ENCODE results near the gene DCP1A. TPM values are rescaled to one million over a fixed set of nuclear protein-coding genes. Genes with fewer than 3 reads are reported as not detected.
"Not testable (repeated sequence)": the region's sequence is repeated elsewhere in the genome, so short reads cannot be mapped to it uniquely, and the experiment has no call there.

The DCP1A gene
- total RNA-seq, 1 donor from 2014 or later: 44.3 TPM

GRCh38 chr3:53353202-53353601 lies 5.9 kb upstream of the DCP1A start:
- no peak for DNase-seq (ENCODE audit: low spot score)
- Mint-ChIP-seq H3K27me3 (ENCODE audit: low read depth) (no peaks in the 10 kb centered on the region), H3K27ac (no peak overlapping the region), H3K36me3 (ENCODE audit: low read depth) (no peaks in the 10 kb centered on the region), H3K4me3 (ENCODE audit: low read depth) (no peak overlapping the region), H3K9me3 (no peaks in the 10 kb centered on the region), H3K4me1 (ENCODE audit: low read depth) (peaks cover 11% of the 10 kb centered on the region)
- intact Hi-C loops (cut with micrococcal nuclease): loop anchor here (5.0 kb wide), 1 partner anchor 56 kb away; no protein-coding TSS in a partner anchor

- intact Hi-C loops (cut with micrococcal nuclease): loop anchor here (5.0 kb wide), 1 partner anchor 53 kb away; no protein-coding TSS in a partner anchor
- Mint-ChIP-seq H3K4me3 (ENCODE audit: low read depth) (no peak overlapping the region), H3K4me1 (ENCODE audit: low read depth) (peaks cover 23% of the 10 kb centered on the region), H3K27me3 (ENCODE audit: low read depth) (no peaks in the 10 kb centered on the region), H3K36me3 (ENCODE audit: low read depth) (peaks cover 2% of the 10 kb centered on the region), H3K27ac (no peak overlapping the region), H3K9me3 (no peaks in the 10 kb centered on the region)
- DNase-seq (ENCODE audit: low spot score): no peak
These were observed 3.3 kb upstream of the DCP1A start for GRCh38 chr3:53350652-53351051.

DNA sequence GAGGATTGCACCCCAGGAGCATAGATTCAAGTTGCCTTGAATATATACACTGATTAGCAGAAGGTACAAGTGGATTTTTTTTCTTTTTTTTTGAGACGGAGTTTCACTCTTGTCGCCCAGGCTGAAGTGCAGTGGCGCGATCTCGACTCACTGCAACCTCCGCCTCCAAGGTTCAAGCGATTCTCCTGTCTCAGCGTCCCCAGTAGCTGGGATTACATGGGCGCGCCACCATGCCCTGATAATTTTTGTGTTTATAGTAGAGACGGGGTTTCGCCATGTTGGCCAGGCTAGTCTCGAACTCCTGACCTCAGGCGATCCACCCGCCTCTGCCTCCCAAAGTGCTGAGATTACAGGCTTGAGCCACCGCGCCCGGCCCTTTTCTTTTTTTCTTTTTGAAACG lies 775 bp upstream of the DCP1A start:
- peak overlapping the region; percentile 98 for H3K4me3 Mint-ChIP-seq (ENCODE audit: low read depth)
- intact Hi-C loops (cut with micrococcal nuclease): loop anchor here (5.0 kb wide), 2 partner anchors 91 to 236 kb away; partner anchors contain the start of gene TKT
- not testable (repeated sequence) for H3K27me3 Mint-ChIP-seq (ENCODE audit: low read depth); DNase-seq (ENCODE audit: low spot score); H3K9me3 Mint-ChIP-seq
- peaks cover 29% of the 10 kb centered on the region for H3K4me1 Mint-ChIP-seq (ENCODE audit: low read depth)
- peak overlapping the region; percentile 96 for H3K27ac Mint-ChIP-seq
- peaks cover 16% of the 10 kb centered on the region for H3K36me3 Mint-ChIP-seq (ENCODE audit: low read depth)

DNA sequence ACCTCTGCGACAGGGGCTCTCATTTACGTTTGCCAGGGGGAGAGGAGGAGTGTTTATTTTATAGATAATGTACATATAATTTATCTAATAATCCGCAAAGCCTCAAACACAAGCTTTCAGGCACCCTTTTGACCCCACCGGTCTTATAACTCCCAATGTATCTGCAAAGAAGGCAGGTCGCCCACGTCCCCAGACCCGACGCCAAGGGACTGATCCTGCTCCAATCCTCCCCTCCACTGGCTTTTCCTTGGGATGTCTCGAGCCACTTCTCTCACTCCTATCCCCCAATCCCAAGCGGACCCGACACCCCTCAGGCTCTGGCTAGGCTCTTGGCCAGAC lies 452 bp downstream of the DCP1A start:
- peaks cover 36% of the 10 kb centered on the region for H3K4me1 Mint-ChIP-seq (ENCODE audit: low read depth)
- no peaks in the 10 kb centered on the region for H3K27me3 Mint-ChIP-seq (ENCODE audit: low read depth)
- no peak for DNase-seq (ENCODE audit: low spot score)
- peaks cover 25% of the 10 kb centered on the region for H3K36me3 Mint-ChIP-seq (ENCODE audit: low read depth)
- intact Hi-C loops (cut with micrococcal nuclease): loop anchor here (2.0 to 5.0 kb wide), 3 partner anchors 90 to 544 kb away; partner anchors contain the start of genes SELENOK and TKT
- peak overlapping the region; percentile 96 for H3K27ac Mint-ChIP-seq
- H3K9me3 Mint-ChIP-seq: no peaks in the 10 kb centered on the region
- peak overlapping the region; percentile 98 for H3K4me3 Mint-ChIP-seq (ENCODE audit: low read depth)

DNA sequence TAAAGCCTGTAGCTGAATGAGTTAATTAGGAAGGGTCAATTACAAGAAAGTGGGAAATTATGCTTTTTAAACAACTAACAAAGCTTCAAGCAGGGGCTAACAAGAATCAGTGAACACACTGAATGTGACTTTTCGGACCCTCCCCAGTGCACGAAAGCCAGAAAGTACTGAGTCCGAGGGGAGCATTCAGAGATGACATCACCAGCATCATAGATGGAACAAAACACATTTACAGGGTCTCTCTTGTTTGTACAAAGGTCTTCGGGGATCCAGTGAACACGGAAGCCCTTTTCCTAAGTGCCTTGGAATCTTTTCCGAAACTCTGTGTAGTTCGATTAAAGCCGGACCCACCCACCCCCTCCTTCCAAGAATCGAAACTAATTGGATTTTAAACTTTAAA lies 829 bp downstream of the DCP1A start:
- no peaks in the 10 kb centered on the region for H3K9me3 Mint-ChIP-seq
- intact Hi-C loops (cut with micrococcal nuclease): loop anchor here (2.0 to 5.0 kb wide), 3 partner anchors 89 to 544 kb away; partner anchors contain the start of genes SELENOK and TKT
- peaks cover 36% of the 10 kb centered on the region for H3K4me1 Mint-ChIP-seq (ENCODE audit: low read depth)

DNA sequence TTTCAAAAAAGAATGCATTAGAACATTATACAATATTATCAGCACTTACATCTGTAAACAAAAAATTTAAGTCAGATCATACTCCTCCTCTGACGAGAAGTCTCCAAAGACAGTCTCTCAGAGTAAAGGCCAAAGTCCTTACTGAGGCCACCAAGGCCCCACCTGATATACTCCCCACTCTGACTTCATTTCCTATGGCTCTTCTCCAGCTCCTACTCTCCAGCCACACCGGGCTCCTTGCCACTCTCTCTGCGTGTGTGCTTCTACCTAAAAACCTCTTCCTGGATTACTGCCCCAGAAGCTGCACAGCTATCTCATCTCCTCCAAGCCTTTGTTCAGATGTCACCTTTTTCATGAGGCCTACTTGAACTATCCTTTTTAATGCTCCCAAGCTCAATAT lies 5.0 kb downstream of the DCP1A start:
- Mint-ChIP-seq H3K4me3 (ENCODE audit: low read depth) (no peak overlapping the region), H3K36me3 (ENCODE audit: low read depth) (peaks cover 52% of the 10 kb centered on the region), H3K4me1 (ENCODE audit: low read depth) (peaks cover 26% of the 10 kb centered on the region), H3K27ac (peak overlapping the region; percentile 8), H3K9me3 (no peaks in the 10 kb centered on the region), H3K27me3 (ENCODE audit: low read depth) (no peaks in the 10 kb centered on the region)
- intact Hi-C loops (cut with micrococcal nuclease): no loop called here
- no peak for DNase-seq (ENCODE audit: low spot score)

More for the DNA sequence above, 829 bp downstream of the DCP1A start:
- Mint-ChIP-seq H3K27me3 (ENCODE audit: low read depth) (no peaks in the 10 kb centered on the region), H3K36me3 (ENCODE audit: low read depth) (peaks cover 25% of the 10 kb centered on the region), H3K4me3 (ENCODE audit: low read depth) (peak overlapping the region; percentile 98), H3K27ac (peak overlapping the region; percentile 96)
- no peak for DNase-seq (ENCODE audit: low spot score)

DNA sequence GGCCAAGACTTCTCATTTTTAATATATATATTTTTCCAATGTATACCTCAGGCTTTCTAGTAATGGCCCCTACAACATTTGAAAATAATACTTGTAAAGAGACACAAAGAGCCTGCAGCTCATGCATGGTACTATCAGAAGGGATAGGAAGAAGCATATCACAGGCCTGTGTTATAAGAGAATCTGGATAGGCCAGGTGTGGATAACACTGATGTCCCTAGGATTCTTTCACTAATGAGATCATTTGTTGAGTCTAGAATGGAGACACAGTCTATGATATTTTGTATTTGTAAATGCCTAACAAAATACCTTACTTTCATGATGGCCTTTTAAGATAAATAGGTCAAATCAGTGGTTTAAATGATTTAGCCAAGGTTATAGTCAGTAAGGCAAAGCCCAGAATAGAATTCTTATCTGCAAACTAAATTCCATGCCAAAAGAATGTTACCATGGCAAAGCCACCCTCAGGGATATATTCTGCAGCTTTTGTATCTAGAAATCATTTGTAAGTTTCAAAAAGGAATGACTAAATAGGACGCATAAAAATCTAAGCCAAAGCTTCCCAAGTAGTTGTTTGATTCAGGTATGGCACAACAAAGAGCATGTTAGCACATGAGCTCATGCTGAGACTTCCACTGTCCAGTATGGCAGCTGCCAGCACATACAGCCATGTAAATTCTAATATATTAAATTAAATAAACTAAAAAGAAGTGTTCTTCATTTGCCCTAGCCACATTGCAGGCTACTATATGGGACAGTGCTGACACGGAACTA lies 10.0 kb downstream of the DCP1A start:
- Mint-ChIP-seq H3K36me3 (ENCODE audit: low read depth) (peaks cover 53% of the 10 kb centered on the region), H3K27me3 (ENCODE audit: low read depth) (no peaks in the 10 kb centered on the region), H3K9me3 (no peaks in the 10 kb centered on the region), H3K4me3 (ENCODE audit: low read depth) (no peak overlapping the region), H3K4me1 (ENCODE audit: low read depth) (peaks cover 2% of the 10 kb centered on the region), H3K27ac (no peak overlapping the region)
- intact Hi-C loops (cut with micrococcal nuclease): no loop called here
- no peak for DNase-seq (ENCODE audit: low spot score)

DNA sequence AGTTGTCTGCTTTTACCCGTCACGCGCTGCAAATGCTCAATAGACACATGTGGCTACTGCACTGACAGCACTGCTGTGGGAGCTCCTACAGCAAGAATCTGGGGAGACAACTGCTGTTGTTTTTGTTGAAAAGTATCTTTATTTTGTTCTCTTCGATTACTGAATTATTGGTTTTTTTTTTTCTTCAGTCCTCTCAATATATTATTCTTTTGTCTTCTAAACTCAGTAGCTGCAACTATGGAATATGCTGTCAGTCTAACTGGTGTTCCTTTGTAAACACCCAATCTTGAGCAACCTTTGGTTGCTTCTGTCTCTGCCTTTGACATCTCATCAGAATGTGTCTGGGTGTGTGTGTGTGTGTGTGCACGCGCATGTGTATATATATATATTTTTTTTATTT lies 12.6 kb downstream of the DCP1A start:
- H3K4me1 Mint-ChIP-seq (ENCODE audit: low read depth): no peaks in the 10 kb centered on the region
- H3K36me3 Mint-ChIP-seq (ENCODE audit: low read depth): peaks cover 49% of the 10 kb centered on the region
- no peak overlapping the region for H3K4me3 Mint-ChIP-seq (ENCODE audit: low read depth)
- H3K27ac Mint-ChIP-seq: no peak overlapping the region
- intact Hi-C loops (cut with micrococcal nuclease): no loop called here
- DNase-seq (ENCODE audit: low spot score): no peak
- no peaks in the 10 kb centered on the region for H3K9me3 Mint-ChIP-seq
- H3K27me3 Mint-ChIP-seq (ENCODE audit: low read depth): no peaks in the 10 kb centered on the region

DNA sequence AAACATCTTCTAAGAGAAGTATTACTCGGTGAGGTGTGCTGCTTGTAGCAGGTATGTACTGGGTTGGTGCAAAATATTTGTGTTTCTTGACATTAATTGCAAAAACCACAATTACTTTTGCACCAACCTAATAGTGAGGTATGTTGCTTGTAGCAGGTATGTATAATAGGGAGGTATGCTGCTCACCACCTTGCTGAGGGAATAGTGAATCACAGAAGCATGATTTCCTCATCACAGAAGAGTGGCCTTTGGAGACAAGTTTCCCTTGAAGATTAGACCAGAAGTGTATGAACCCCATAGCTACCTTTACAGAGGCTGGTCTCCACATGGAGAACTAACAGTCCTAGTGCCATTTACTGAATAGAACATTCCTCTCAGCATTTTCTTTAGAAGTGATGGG lies 15.5 kb downstream of the DCP1A start:
- no peaks in the 10 kb centered on the region for H3K9me3 Mint-ChIP-seq
- H3K27ac Mint-ChIP-seq: no peak overlapping the region
- intact Hi-C loops (cut with micrococcal nuclease): no loop called here

GRCh38 chr3:53329897-53330296 lies 17.4 kb downstream of the DCP1A start:
- Mint-ChIP-seq H3K36me3 (ENCODE audit: low read depth) (peaks cover 46% of the 10 kb centered on the region), H3K4me1 (ENCODE audit: low read depth) (peaks cover 8% of the 10 kb centered on the region), H3K27me3 (ENCODE audit: low read depth) (no peaks in the 10 kb centered on the region), H3K9me3 (no peaks in the 10 kb centered on the region), H3K4me3 (ENCODE audit: low read depth) (no peak overlapping the region), H3K27ac (no peak overlapping the region)
- intact Hi-C loops (cut with micrococcal nuclease): no loop called here
- no peak for DNase-seq (ENCODE audit: low spot score)

More for the DNA sequence above, 15.5 kb downstream of the DCP1A start:
- peaks cover 6% of the 10 kb centered on the region for H3K4me1 Mint-ChIP-seq (ENCODE audit: low read depth)
- H3K36me3 Mint-ChIP-seq (ENCODE audit: low read depth): peaks cover 41% of the 10 kb centered on the region
- H3K4me3 Mint-ChIP-seq (ENCODE audit: low read depth): no peak overlapping the region
- H3K27me3 Mint-ChIP-seq (ENCODE audit: low read depth): no peaks in the 10 kb centered on the region
- DNase-seq (ENCODE audit: low spot score): no peak

DNA sequence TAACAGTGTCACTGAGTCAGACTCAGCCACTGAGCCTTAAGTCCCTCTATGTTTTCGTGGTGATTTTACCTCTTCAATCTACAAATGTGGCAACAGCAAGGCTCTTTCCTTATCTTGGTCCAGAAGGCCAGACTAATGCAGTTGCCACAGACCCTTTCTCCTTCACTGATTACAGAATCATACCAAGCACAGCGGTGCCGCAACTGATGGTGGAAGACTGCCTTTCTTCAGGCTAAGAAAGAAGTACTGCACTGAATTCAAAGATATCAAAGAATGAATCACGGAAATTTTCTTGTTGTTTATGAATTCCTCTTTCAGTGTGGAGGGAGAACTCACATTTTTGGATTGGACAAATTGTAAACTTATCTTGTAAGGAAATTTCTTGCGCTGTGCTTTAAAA lies 18.6 kb downstream of the DCP1A start:
- H3K27me3 Mint-ChIP-seq (ENCODE audit: low read depth): no peaks in the 10 kb centered on the region
- H3K4me1 Mint-ChIP-seq (ENCODE audit: low read depth): peaks cover 8% of the 10 kb centered on the region
- DNase-seq (ENCODE audit: low spot score): no peak
- H3K27ac Mint-ChIP-seq: no peak overlapping the region
- no peak overlapping the region for H3K4me3 Mint-ChIP-seq (ENCODE audit: low read depth)
- H3K9me3 Mint-ChIP-seq: no peaks in the 10 kb centered on the region
- intact Hi-C loops (cut with micrococcal nuclease): no loop called here
- H3K36me3 Mint-ChIP-seq (ENCODE audit: low read depth): peaks cover 34% of the 10 kb centered on the region

DNA sequence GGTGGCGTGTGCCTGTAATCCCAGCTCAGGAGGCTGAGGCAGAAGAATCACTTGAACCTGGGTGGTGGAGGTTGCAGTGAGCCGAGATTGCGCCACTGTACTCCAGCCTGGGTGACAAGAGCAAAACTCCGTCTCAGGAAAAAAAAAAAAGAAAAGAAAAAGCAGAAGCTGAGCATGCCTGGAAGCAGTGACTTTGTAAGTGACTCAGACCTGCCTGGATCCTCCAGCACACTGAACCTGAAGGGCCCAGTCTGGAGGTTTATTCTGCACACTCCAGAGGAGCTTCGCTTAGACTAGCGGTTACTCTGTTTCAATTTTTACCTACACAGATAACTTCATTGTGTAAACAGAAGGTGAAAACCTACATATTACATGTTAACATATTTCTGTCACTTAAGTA lies 19.4 kb downstream of the DCP1A start:
- H3K4me1 Mint-ChIP-seq (ENCODE audit: low read depth); DNase-seq (ENCODE audit: low spot score); intact Hi-C loops (cut with micrococcal nuclease); H3K4me3 Mint-ChIP-seq (ENCODE audit: low read depth); H3K27ac Mint-ChIP-seq; H3K9me3 Mint-ChIP-seq; H3K27me3 Mint-ChIP-seq (ENCODE audit: low read depth): not testable (repeated sequence)
- H3K36me3 Mint-ChIP-seq (ENCODE audit: low read depth): peaks cover 35% of the 10 kb centered on the region

GRCh38 chr3:53324105-53324504 lies 23.2 kb downstream of the DCP1A start:
- H3K4me3 Mint-ChIP-seq (ENCODE audit: low read depth): no peak overlapping the region
- no peak overlapping the region for H3K27ac Mint-ChIP-seq
- intact Hi-C loops (cut with micrococcal nuclease): no loop called here
- H3K4me1 Mint-ChIP-seq (ENCODE audit: low read depth): peaks cover 13% of the 10 kb centered on the region
- H3K27me3 Mint-ChIP-seq (ENCODE audit: low read depth): no peaks in the 10 kb centered on the region
- peaks cover 30% of the 10 kb centered on the region for H3K36me3 Mint-ChIP-seq (ENCODE audit: low read depth)
- no peak for DNase-seq (ENCODE audit: low spot score)
- no peaks in the 10 kb centered on the region for H3K9me3 Mint-ChIP-seq

Data from activated T-helper 2 cell treated with anti-CD3 and anti-CD28 coated beads, Interferon-gamma antibody, Interleukin-2, Interleukin-4, amounts not matched to agents 10 μg/mL and 5 μg/mL and 100 μg/mL, durations not matched to agents 14 hours and 24 hours and 36 hours (primary cell).